ENCODE measurements around the gene ZDHHC8. TPM values are rescaled to one million over a fixed set of nuclear protein-coding genes. Genes with fewer than 3 reads are reported as not detected.

The ZDHHC8 gene
- total and polyA plus RNA-seq, 7 donors: 9.7 to 23.7 (median 15.8) TPM

GRCh38 chr22:20116376-20116950 is 15.1 kb upstream of the ZDHHC8 start:
- intact Hi-C loops (cut with DNase I): loop anchor here (5.0 kb wide), 2 partner anchors 34 to 94 kb away; partner anchors contain the start of genes DGCR8 (in 1 of the 2) and TANGO2 (in 1 of the 2)
- H3K4me3 ChIP-seq: peak overlapping the region; percentile 92
- no peaks in the 10 kb centered on the region for H3K27me3 ChIP-seq (ENCODE audit: insufficient read depth in 3 of 3, low read length in 2 of 3)
- peak overlapping the region; percentile 86 for H3K27ac ChIP-seq
- H3K36me3 ChIP-seq (ENCODE audit: insufficient read depth in 1 of 2, low read depth in 1 of 2): peaks cover 5 to 61% of the 10 kb centered on the region in 2 donors
- ATAC-seq: peak; percentile 2 to 24 (median 8)
- DNase-seq: peak in 1 of 2 donors; percentile 73
- TF ChIP-seq CTCF (IDR thresholded peaks at IDR 0.05): no peak
- 5 to 8% (median 6%) methylated on average over 24 to 27 of the region's 27 CpGs for WGBS, 3 donors
- H3K4me1 ChIP-seq: peaks cover 30% of the 10 kb centered on the region
- H3K9me3 ChIP-seq: no peaks in the 10 kb centered on the region

- H3K27me3 ChIP-seq (ENCODE audit: insufficient read depth in 3 of 3, low read length in 2 of 3): no peaks in the 10 kb centered on the region
- peaks cover 5 to 61% of the 10 kb centered on the region in 2 donors for H3K36me3 ChIP-seq (ENCODE audit: insufficient read depth in 1 of 2, low read depth in 1 of 2)
- no peaks in the 10 kb centered on the region for H3K9me3 ChIP-seq
- H3K27ac ChIP-seq: peak within 1 kb of the TSS; percentile 86
- ATAC-seq (peak; percentile 91 to 93 (median 92)), DNase-seq (peak; percentile 99)
- peaks cover 30% of the 10 kb centered on the region for H3K4me1 ChIP-seq
- WGBS, 3 donors: 0 to 1% (median 0%) methylated on average over 50 to 88 of the region's 88 CpGs
- TF ChIP-seq CTCF (IDR thresholded peaks at IDR 0.05): no peak
- intact Hi-C loops (cut with DNase I): loop anchor here (5.0 kb wide), 2 partner anchors 35 to 95 kb away; partner anchors contain the start of genes DGCR8 (in 1 of the 2) and TANGO2 (in 1 of the 2)
- peak within 1 kb of the TSS; percentile 92 for H3K4me3 ChIP-seq
Measured at GRCh38 chr22:20116951-20117632, 14.5 kb upstream of the ZDHHC8 start, which contains the start of gene TRMT2A. Gene TRMT2A, minus strand, starts transcription at chr22:20117226. Its CDS starts 320 bp downstream, at chr22:20116906.

- DNase-seq (peak; percentile 47 to 63), ATAC-seq (no peak)
- no peak for TF ChIP-seq CTCF (IDR thresholded peaks at IDR 0.05)
- Histone ChIP-seq H3K36me3 (ENCODE audit: insufficient read depth in 1 of 2, low read depth in 1 of 2) (peaks cover 0 to 58% of the 10 kb centered on the region in 2 donors), H3K27me3 (ENCODE audit: insufficient read depth in 3 of 3, low read length in 2 of 3) (no peaks in the 10 kb centered on the region), H3K4me1 (peaks cover 30% of the 10 kb centered on the region), H3K27ac (peak overlapping the region; percentile 86), H3K4me3 (peak overlapping the region; percentile 92), H3K9me3 (no peaks in the 10 kb centered on the region)
- intact Hi-C loops (cut with DNase I): loop anchor here (5.0 kb wide), 2 partner anchors 35 to 95 kb away; partner anchors contain the start of genes DGCR8 (in 1 of the 2) and TANGO2 (in 1 of the 2)
- WGBS, 3 donors: 0 to 2% (median 1%) methylated on average over 32 to 66 of the region's 66 CpGs
Measured at GRCh38 chr22:20117633-20118299, 13.8 kb upstream of the ZDHHC8 start.

- intact Hi-C loops (cut with DNase I): loop anchor here (5.0 kb wide), 2 partner anchors 36 to 96 kb away; partner anchors contain the start of genes DGCR8 (in 1 of the 2) and TANGO2 (in 1 of the 2)
- H3K27ac ChIP-seq: peak overlapping the region; percentile 86
- peaks cover 30% of the 10 kb centered on the region for H3K4me1 ChIP-seq
Measured at GRCh38 chr22:20118300-20119020, 13.1 kb upstream of the ZDHHC8 start.

More at GRCh38 chr22:20118300-20119020, 13.1 kb upstream of the ZDHHC8 start:
- DNase-seq: peak; percentile 3 to 31
- WGBS, 3 donors: 21 to 24% (median 22%) methylated on average over 8 of the region's 8 CpGs
- H3K27me3 ChIP-seq (ENCODE audit: insufficient read depth in 3 of 3, low read length in 2 of 3): no peaks in the 10 kb centered on the region
- peaks cover 0 to 52% of the 10 kb centered on the region in 2 donors for H3K36me3 ChIP-seq (ENCODE audit: insufficient read depth in 1 of 2, low read depth in 1 of 2)
- peak overlapping the region; percentile 92 for H3K4me3 ChIP-seq
- ATAC-seq: no peak
- no peak for TF ChIP-seq CTCF (IDR thresholded peaks at IDR 0.05)
- H3K9me3 ChIP-seq: no peaks in the 10 kb centered on the region

Data from psoas muscle (tissue), 8 donors.